Neural crest cell (in vitro differentiated cells): ENCODE results near the gene NAGLU. TPM values are rescaled to one million over a fixed set of nuclear protein-coding genes. Genes with fewer than 3 reads are reported as not detected.

Source experiments
- DNase-seq: peaks from one replicate; pipeline ENCODE4 v3.0.0; 2021; ENCODE audit warnings: low read depth, mixed read lengths, low spot score
- H3K27ac Mint-ChIP-seq: one replicate; pipeline ENCODE4 v1.8.0; 2021; ENCODE audit warnings: mild to moderate bottlenecking, mixed read lengths; ENCODE audit not compliant: unreplicated experiment
- H3K27me3 Mint-ChIP-seq: 2 replicates; pipeline ENCODE4 v1.8.0; 2021; ENCODE audit warnings: low read depth, mild to moderate bottlenecking, mixed read lengths
- H3K36me3 Mint-ChIP-seq: 2 replicates; pipeline ENCODE4 v1.8.0; 2021; ENCODE audit warnings: low read depth, mild to moderate bottlenecking, mixed read lengths
- H3K4me1 Mint-ChIP-seq: 2 replicates; pipeline ENCODE4 v1.8.0; 2021; ENCODE audit warnings: mixed read lengths
- H3K4me3 Mint-ChIP-seq: one replicate; pipeline ENCODE4 v1.8.0; 2021; ENCODE audit warnings: mild to moderate bottlenecking, mixed read lengths
- H3K9me3 Mint-ChIP-seq: 2 replicates; pipeline ENCODE4 v1.8.0; 2021; ENCODE audit warnings: mixed read lengths
- CTCF ChIP-seq: fragments of 200-600 bp; sonication (generic); conservative IDR thresholded peaks from 2 replicates; pipeline ENCODE4 v1.5.0; 2021; ENCODE audit warnings: antibody characterized with exemption, mild to moderate bottlenecking
- long read RNA-seq: library from polyadenylated mRNA; unstranded; transcript quantifications from one replicate; pipeline ENCODE4 v2.0.0, GENCODE V29; 2020
- total RNA-seq: library from RNA; stranded (reverse); gene quantifications from 2 replicates; pipeline ENCODE4 v1.2.1, GENCODE V29; 2021

Gene NAGLU
- total RNA-seq = 20.5 and 21.2 TPM in 2 replicates
- long read RNA-seq, partial matches to known transcripts = 0 of 2 reads
- long read RNA-seq, other reads (novel, unspliced or antisense) = 1 of 2 reads

GRCh38 chr17:42536048-42536371 lies at the start of gene NAGLU:
Gene NAGLU, plus strand, starts transcription at chr17:42536241. Its CDS starts 32 bp downstream, at chr17:42536273.
- peak within 1 kb of the TSS; percentile 89 for H3K4me3 Mint-ChIP-seq
- no peak for TF ChIP-seq CTCF
- peak; percentile 79 for DNase-seq
- H3K27ac Mint-ChIP-seq = peak within 1 kb of the TSS; percentile 92
- no peaks in the 10 kb centered on the region for H3K9me3 Mint-ChIP-seq
- no peaks in the 10 kb centered on the region for H3K36me3 Mint-ChIP-seq
- no peaks in the 10 kb centered on the region for H3K27me3 Mint-ChIP-seq
- peaks cover 24% of the 10 kb centered on the region for H3K4me1 Mint-ChIP-seq

GRCh38 chr17:42488032-42488431 lies 48.0 kb upstream of the NAGLU start:
- TF ChIP-seq CTCF = no peak
- Mint-ChIP-seq H3K4me1 (no peaks in the 10 kb centered on the region), H3K27me3 (no peaks in the 10 kb centered on the region), H3K36me3 (peaks cover 14% of the 10 kb centered on the region), H3K27ac (no peak overlapping the region), H3K9me3 (no peaks in the 10 kb centered on the region), H3K4me3 (no peak overlapping the region)
- DNase-seq = no peak

GRCh38 chr17:42493319-42493718 lies 42.7 kb upstream of the NAGLU start:
- no peak overlapping the region for H3K4me3 Mint-ChIP-seq
- no peaks in the 10 kb centered on the region for H3K9me3 Mint-ChIP-seq
- H3K36me3 Mint-ChIP-seq = peaks cover 18% of the 10 kb centered on the region
- TF ChIP-seq CTCF = no peak
- H3K27ac Mint-ChIP-seq = peak overlapping the region; percentile 89
- H3K4me1 Mint-ChIP-seq = no peaks in the 10 kb centered on the region
- no peak for DNase-seq
- H3K27me3 Mint-ChIP-seq = no peaks in the 10 kb centered on the region

- Mint-ChIP-seq H3K27me3 (no peaks in the 10 kb centered on the region), H3K27ac (no peak overlapping the region), H3K4me3 (no peak overlapping the region), H3K9me3 (no peaks in the 10 kb centered on the region), H3K36me3 (peaks cover 16% of the 10 kb centered on the region), H3K4me1 (no peaks in the 10 kb centered on the region)
- no peak for DNase-seq
- TF ChIP-seq CTCF = no peak
Observed at GRCh38 chr17:42494673-42495072, 41.4 kb upstream of the NAGLU start.

GRCh38 chr17:42498828-42499227 lies 37.2 kb upstream of the NAGLU start:
- no peaks in the 10 kb centered on the region for H3K27me3 Mint-ChIP-seq
- TF ChIP-seq CTCF = no peak
- no peak for DNase-seq
- no peaks in the 10 kb centered on the region for H3K9me3 Mint-ChIP-seq
- no peak overlapping the region for H3K27ac Mint-ChIP-seq
- H3K4me1 Mint-ChIP-seq = no peaks in the 10 kb centered on the region
- peaks cover 21% of the 10 kb centered on the region for H3K36me3 Mint-ChIP-seq
- no peak overlapping the region for H3K4me3 Mint-ChIP-seq

- no peak for TF ChIP-seq CTCF
- Mint-ChIP-seq H3K27me3 (no peaks in the 10 kb centered on the region), H3K27ac (no peak overlapping the region), H3K36me3 (peaks cover 15% of the 10 kb centered on the region), H3K9me3 (no peaks in the 10 kb centered on the region), H3K4me1 (peaks cover 12% of the 10 kb centered on the region), H3K4me3 (no peak overlapping the region)
- DNase-seq = no peak
Observed at GRCh38 chr17:42502091-42502490, 34.0 kb upstream of the NAGLU start.
